OCI-LY7 (cell line): Measurements from ENCODE around the gene COL20A1. TPM values are rescaled to one million over a fixed set of nuclear protein-coding genes. Genes with fewer than 3 reads are reported as not detected.

Experiments
- BruUV-seq: library from RNA; stranded (reverse); fragments of 400-500 nt; replicated peaks from 2 replicates; lab custom pipeline; 2021; lab: Mats Ljungman, UMichigan
- CTCF ChIA-PET: fragments of 300-600 bp; sonication (Branson Sonifier 250); formaldehyde crosslinking; loops from one replicate; lab custom pipeline; 2022; ENCODE audit warnings: antibody characterized with exemption; ENCODE audit not compliant: unreplicated experiment; lab: Charles Lee
- POLR2A ChIA-PET: fragments of 300-600 bp; sonication (Branson Sonifier 250); formaldehyde crosslinking; loops from one replicate; lab custom pipeline; 2022; ENCODE audit warnings: antibody characterized with exemption; lab: Charles Lee
- DNase-seq: peaks from one replicate; pipeline ENCODE4 v3.0.0-alpha.2; 2015; ENCODE audit warnings: low spot score
- H2AFZ ChIP-seq: fragments of 200-600 bp; sonication (generic), shearing (Covaris generic); 2 replicates; pipeline ENCODE4 v1.6.1; 2014; ENCODE audit warnings: mild to moderate bottlenecking, antibody characterized with exemption, low read length, moderate library complexity
- H3K27ac ChIP-seq: fragments of 200-600 bp; sonication (generic); 2 replicates; pipeline ENCODE4 v1.5.1; 2014; ENCODE audit warnings: mixed run types, low read depth, mild to moderate bottlenecking, moderate library complexity, low read length, inconsistent platforms; ENCODE audit not compliant: poor library complexity, severe bottlenecking
- H3K36me3 ChIP-seq: fragments of 200-600 bp; sonication (generic); 2 replicates; pipeline ENCODE4 v1.6.1; 2014; ENCODE audit warnings: mild to moderate bottlenecking, antibody characterized with exemption, low read length, moderate library complexity, mixed read lengths; ENCODE audit not compliant: insufficient read depth
- H3K4me1 ChIP-seq: fragments of 200-600 bp; sonication (generic); 2 replicates; pipeline ENCODE4 v1.5.1; 2014; ENCODE audit warnings: mild to moderate bottlenecking, low read length; ENCODE audit not compliant: insufficient read depth, poor library complexity, severe bottlenecking
- H3K4me2 ChIP-seq: fragments of 200-600 bp; sonication (generic); 2 replicates; pipeline ENCODE4 v1.6.1; 2014; ENCODE audit warnings: mild to moderate bottlenecking, low read length
- H3K4me3 ChIP-seq: fragments of 200-600 bp; sonication (generic); 2 replicates; pipeline ENCODE4 v1.5.1; 2014; ENCODE audit warnings: mild to moderate bottlenecking, low read depth, low read length; ENCODE audit not compliant: poor library complexity, severe bottlenecking
- H3K79me2 ChIP-seq: fragments of 200-600 bp; sonication (generic); 2 replicates; pipeline ENCODE4 v1.6.1; 2016; ENCODE audit warnings: low read depth, mild to moderate bottlenecking, low read length, moderate library complexity, mixed read lengths; ENCODE audit not compliant: insufficient read depth
- H3K9me2 ChIP-seq: fragments of 200-600 bp; sonication (generic); 2 replicates; pipeline ENCODE4 v1.6.1; 2016; ENCODE audit warnings: mild to moderate bottlenecking, low read length, mixed read lengths; ENCODE audit not compliant: insufficient read depth
- H3K9me3 ChIP-seq: fragments of 200-600 bp; sonication (generic); 2 replicates; pipeline ENCODE4 v1.6.1; 2014; ENCODE audit warnings: mild to moderate bottlenecking, mixed run types, low read length, mixed read lengths
- H4K20me1 ChIP-seq: fragments of 200-600 bp; sonication (generic); 2 replicates; pipeline ENCODE4 v1.6.1; 2014; ENCODE audit warnings: mild to moderate bottlenecking, antibody characterized with exemption, low read length, moderate library complexity, mixed read lengths; ENCODE audit not compliant: insufficient read depth
- CTCF ChIP-seq: fragments of 200-600 bp; sonication (generic); conservative IDR thresholded peaks from 2 replicates; pipeline ENCODE4 v1.5.1; 2014; ENCODE audit warnings: mild to moderate bottlenecking, antibody characterized with exemption, low read length, moderate library complexity, mixed read lengths
- EZH2phosphoT487 ChIP-seq: fragments of 200-600 bp; sonication (generic); IDR thresholded peaks from 2 replicates; pipeline ENCODE4 v1.6.1; 2018; ENCODE audit warnings: low read depth, borderline replicate concordance, mild to moderate bottlenecking, mixed run types, antibody characterized with exemption, low read length, moderate library complexity, mixed read lengths
- intact Hi-C: fragments of 100-400 bp; cut with micrococcal nuclease; formaldehyde crosslinking; loops from one replicate; pipeline ENCODE4 v1.10.0; 2022; ENCODE audit not compliant: unreplicated experiment
- total RNA-seq, 2 experiments: library from RNA; depleted of rRNA in 1 of 2; stranded (reverse); fragments of >200 nt in 1 of 2; shearing (Covaris generic) in 1 of 2; gene quantifications; 2 replicates each; pipeline ENCODE4 v1.2.3, GENCODE V29; 2014 to 2022

The COL20A1 gene
- total RNA-seq, 2 experiments from 2014 or later: 0.15 TPM; not detected in 1

GRCh38 chr20:63321148-63321831 lies 28.3 kb downstream of the COL20A1 start:
- no peak overlapping the region for H3K4me2 ChIP-seq
- H3K27ac ChIP-seq: no peak overlapping the region
- CTCF ChIA-PET: no interaction called here
- no peaks in the 10 kb centered on the region for H3K9me2 ChIP-seq
- no TSS peak for BruUV-seq
- H3K79me2 ChIP-seq: no peaks in the 10 kb centered on the region
- no peaks in the 10 kb centered on the region for H3K9me3 ChIP-seq
- intact Hi-C loops: no loop called here
- H3K36me3 ChIP-seq: no peaks in the 10 kb centered on the region
- H2AFZ ChIP-seq: no peak overlapping the region
- POLR2A ChIA-PET: no interaction called here
- H4K20me1 ChIP-seq: no peaks in the 10 kb centered on the region
- no peak overlapping the region for H3K4me3 ChIP-seq
- H3K4me1 ChIP-seq: peaks cover 10% of the 10 kb centered on the region
- TF ChIP-seq EZH2phosphoT487 (no peak), CTCF (no peak)
- DNase-seq: no peak

- BruUV-seq: no TSS peak
- POLR2A ChIA-PET: no interaction called here
- H3K4me3 ChIP-seq: no peak overlapping the region
- H2AFZ ChIP-seq: no peak overlapping the region
- TF ChIP-seq EZH2phosphoT487 (no peak), CTCF (no peak)
- no peak overlapping the region for H3K27ac ChIP-seq
- H3K79me2 ChIP-seq: no peaks in the 10 kb centered on the region
- H3K9me3 ChIP-seq: no peaks in the 10 kb centered on the region
- H4K20me1 ChIP-seq: no peaks in the 10 kb centered on the region
- H3K4me2 ChIP-seq: no peak overlapping the region
- no peak for DNase-seq
- H3K9me2 ChIP-seq: no peaks in the 10 kb centered on the region
- CTCF ChIA-PET: no interaction called here
- intact Hi-C loops: no loop called here
- no peaks in the 10 kb centered on the region for H3K36me3 ChIP-seq
- peaks cover 19% of the 10 kb centered on the region for H3K4me1 ChIP-seq
Measured at GRCh38 chr20:63322146-63322932, 29.4 kb downstream of the COL20A1 start.

GRCh38 chr20:63322933-63323273 lies 29.9 kb downstream of the COL20A1 start:
- Histone ChIP-seq H3K4me3 (no peak overlapping the region), H3K27ac (no peak overlapping the region), H3K9me2 (no peaks in the 10 kb centered on the region), H3K9me3 (no peaks in the 10 kb centered on the region), H3K4me1 (peaks cover 19% of the 10 kb centered on the region), H2AFZ (no peak overlapping the region), H3K36me3 (no peaks in the 10 kb centered on the region), H3K4me2 (no peak overlapping the region), H3K79me2 (no peaks in the 10 kb centered on the region), H4K20me1 (no peaks in the 10 kb centered on the region)
- BruUV-seq: no TSS peak
- ChIA-PET CTCF (no interaction called here), POLR2A (no interaction called here)
- no peak for TF ChIP-seq EZH2phosphoT487
- TF ChIP-seq CTCF: no peak
- intact Hi-C loops: no loop called here
- DNase-seq: no peak
